ENCODE measurements around the gene TTC22. TPM values are rescaled to one million over a fixed set of nuclear protein-coding genes. Genes with fewer than 3 reads are reported as not detected.

The TTC22 gene
- not detected in 2 replicates for total RNA-seq

DNA sequence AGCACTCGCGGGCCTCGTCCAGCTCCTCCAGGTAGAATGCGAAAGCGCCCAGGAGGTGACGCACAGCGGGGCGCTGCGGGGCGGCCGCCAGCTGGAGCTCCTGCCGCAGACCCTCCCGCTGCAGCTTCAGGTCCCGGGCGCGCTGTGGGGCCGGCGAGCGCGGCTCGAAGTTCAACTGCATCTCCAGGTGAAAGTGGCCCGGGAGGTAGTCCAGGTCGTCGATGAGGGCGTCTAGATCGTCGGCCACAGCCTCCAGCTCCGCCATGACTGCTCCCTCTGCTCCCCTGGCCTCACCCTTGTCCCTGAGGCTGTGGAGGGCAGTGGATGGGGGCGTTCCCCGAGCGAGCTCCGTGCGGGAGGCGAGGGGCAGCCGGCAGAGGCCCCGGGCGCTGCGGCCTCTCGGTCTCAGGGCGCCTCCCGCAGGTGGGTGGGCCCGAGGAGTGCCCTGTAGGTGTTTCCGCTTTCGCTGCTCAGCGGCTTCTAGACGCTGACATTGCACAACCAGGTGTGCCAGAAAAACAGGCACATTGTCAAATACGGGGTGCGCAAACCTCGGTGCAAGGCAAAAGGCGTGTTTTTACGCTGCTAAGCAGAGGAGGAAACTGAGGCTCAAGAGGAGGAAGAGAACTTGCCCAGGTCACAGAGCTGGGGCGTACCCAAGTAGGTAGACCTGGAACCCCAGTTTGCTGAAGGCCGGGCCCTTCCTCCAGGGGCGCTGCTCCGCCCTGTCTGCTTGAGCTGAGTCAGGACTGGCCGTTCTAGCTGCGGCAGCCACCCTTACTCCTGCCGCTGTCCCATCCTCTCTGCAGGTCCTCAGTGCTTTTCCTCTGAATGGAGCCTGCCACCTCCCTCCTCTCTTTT lies at the start of gene TTC22:
TTC22 (minus strand) TSS at position 425 of the 861 bp plus-strand sequence; CDS start at position 265, 160 bp downstream.

DNA sequence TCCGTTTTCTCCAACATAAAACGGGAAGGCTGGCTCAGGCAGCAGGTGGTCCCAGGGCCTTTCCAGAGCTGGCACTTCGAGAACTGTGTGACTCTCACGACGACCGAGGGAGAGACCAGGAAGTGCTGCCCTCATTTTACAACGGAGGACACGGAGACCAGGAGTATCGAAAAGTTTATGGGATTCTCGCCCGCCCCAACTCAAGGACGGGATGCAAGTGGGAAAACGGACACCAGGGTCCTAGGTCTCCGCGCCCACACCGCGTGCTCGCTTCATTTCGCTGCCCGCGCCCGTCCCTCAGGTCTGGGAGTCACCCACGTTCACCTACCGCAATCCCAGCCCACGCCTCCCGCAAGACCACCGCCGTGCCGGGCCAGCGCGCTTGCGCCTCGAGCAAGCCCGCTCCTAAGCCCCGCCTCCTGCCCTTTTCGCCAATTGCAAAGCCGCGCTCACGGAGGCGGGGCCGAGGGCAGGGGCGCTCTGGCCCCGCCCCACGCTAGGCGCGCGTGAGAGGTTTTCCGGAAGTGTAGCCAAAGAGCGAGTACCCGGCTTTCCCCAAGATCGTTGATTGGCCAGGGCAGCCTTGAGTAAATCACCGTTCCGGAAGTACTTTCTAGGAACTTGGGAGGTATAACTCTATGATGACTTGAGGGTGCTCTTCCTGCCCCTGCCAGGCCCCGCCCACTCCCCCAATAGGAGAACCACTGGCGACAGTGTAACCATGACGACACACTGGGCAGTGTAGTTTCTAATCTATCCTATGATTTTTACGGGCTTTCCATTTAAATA lies 36.8 kb downstream of the TTC22 start, which contains the start of gene PARS2:
PARS2 (minus strand) TSS at position 391 of the 789 bp plus-strand sequence. CDS start 5,362 bp downstream, outside the sequence.

Other genes starting within 250 kb of the TTC22 start
- not detected in 2 replicates for gene FAM151A, start 177.8 kb downstream of the TTC22 start, total RNA-seq
- 0.54 TPM in 1 of 2 replicates, not detected in the other for gene MROH7, start 159.5 kb downstream of the TTC22 start, total RNA-seq
- 12.5 and 15.4 TPM in 2 replicates for gene TTC4, start 85.5 kb downstream of the TTC22 start, total RNA-seq
- gene PARS2, start 36.8 kb downstream of the TTC22 start, total RNA-seq, result 5.8 and 7.4 TPM in 2 replicates
- 67.5 and 136 TPM in 2 replicates for gene DHCR24, start 85.9 kb upstream of the TTC22 start, total RNA-seq
- not detected in 2 replicates for gene TMEM61, start 179.3 kb upstream of the TTC22 start, total RNA-seq
- gene BSND, start 197.6 kb upstream of the TTC22 start, total RNA-seq, result not detected in 2 replicates
- gene PCSK9, start 238.2 kb upstream of the TTC22 start, total RNA-seq, result 1.3 and 7.5 TPM in 2 replicates

Data from cardiac atrium fibroblast (primary cell).